ENCODE results near the gene MLST8.

- TF ChIP-seq CTCF (IDR thresholded peaks at IDR 0.05; ENCODE audit: low read length) (no peak), EZH2 (IDR thresholded peaks at IDR 0.05; ENCODE audit: borderline replicate concordance, low read length) (no peak)
These were observed 33.6 kb upstream of the MLST8 start for GRCh38 chr16:2171601-2172178.

Measured in OCI-LY1 (cell line).